Neuronal stem cell (in vitro differentiated cells): ENCODE measurements around the gene SIK2.

Experiments used
- DNase-seq: peaks from one replicate; pipeline ENCODE4 v3.0.0-alpha.2; 2013; ENCODE audit warnings: low spot score
- H2AFZ ChIP-seq: one replicate; pipeline ENCODE4 v1.6.1; 2013; ENCODE audit warnings: mild to moderate bottlenecking, low read length, inconsistent platforms
- H2AK5ac ChIP-seq: 2 replicates; pipeline ENCODE4 v1.6.1; 2013; ENCODE audit warnings: low read depth, mild to moderate bottlenecking, inconsistent platforms, low read length, moderate library complexity, mixed read lengths
- H2BK120ac ChIP-seq: 2 replicates; pipeline ENCODE4 v1.6.1; 2013; ENCODE audit warnings: low read depth, mild to moderate bottlenecking, inconsistent platforms, low read length, moderate library complexity, mixed read lengths
- H2BK12ac ChIP-seq: one replicate; pipeline ENCODE4 v1.6.1; 2013; ENCODE audit warnings: low read length, inconsistent platforms
- H2BK15ac ChIP-seq: 2 replicates; pipeline ENCODE4 v1.6.1; 2013; ENCODE audit warnings: mild to moderate bottlenecking, low read length, inconsistent platforms, mixed read lengths
- H2BK5ac ChIP-seq: one replicate; pipeline ENCODE4 v1.6.1; 2013; ENCODE audit warnings: inconsistent platforms, mild to moderate bottlenecking, low read length, moderate library complexity
- H3K14ac ChIP-seq: one replicate; pipeline ENCODE4 v1.6.1; 2013; ENCODE audit warnings: low read length, inconsistent platforms
- H3K18ac ChIP-seq: 2 replicates; pipeline ENCODE4 v1.6.1; 2013; ENCODE audit warnings: low read length, inconsistent platforms
- H3K23ac ChIP-seq: 2 replicates; pipeline ENCODE4 v1.6.1; 2013; ENCODE audit warnings: low read depth, mild to moderate bottlenecking, mixed read lengths, low read length, inconsistent platforms; ENCODE audit not compliant: poor library complexity
- H3K27ac ChIP-seq: replicated peaks from 3 replicates; pipeline ENCODE4 v1.5.1; 2013; ENCODE audit warnings: low read length, inconsistent platforms
- H3K27me3 ChIP-seq, 3 experiments: 2 replicates each; pipeline ENCODE4 v1.6.1; 2013; ENCODE audit warnings: low read length in 3 of 3, mild to moderate bottlenecking in 2 of 3, inconsistent platforms in 1 of 3, low read depth in 1 of 3, mixed read lengths in 1 of 3, moderate library complexity in 1 of 3; ENCODE audit not compliant: control insufficient read depth in 3 of 3, insufficient read depth in 3 of 3
- H3K36me3 ChIP-seq, 2 donors: replicated peaks in 1 of 2; 2 replicates each; pipeline ENCODE4 v1.6.1; 2013; ENCODE audit warnings: low read length in 2 of 2; ENCODE audit not compliant: control insufficient read depth in 2 of 2, insufficient read depth in 2 of 2
- H3K4ac ChIP-seq: 2 replicates; pipeline ENCODE4 v1.6.1; 2013; ENCODE audit warnings: inconsistent platforms, mild to moderate bottlenecking, low read length, moderate library complexity
- H3K4me1 ChIP-seq, 2 donors: 1 replicate in 1 of 2; 2 replicates in 1 of 2; pipeline ENCODE4 v1.6.1; 2013; ENCODE audit warnings: low read length in 2 of 2, low read depth in 1 of 2; ENCODE audit not compliant: control insufficient read depth in 2 of 2, insufficient read depth in 1 of 2
- H3K4me2 ChIP-seq: one replicate; pipeline ENCODE4 v1.6.1; 2013; ENCODE audit warnings: mild to moderate bottlenecking, low read length, inconsistent platforms; ENCODE audit not compliant: insufficient read depth, poor library complexity, severe bottlenecking
- H3K4me3 ChIP-seq, 2 donors: 2 replicates each; pipeline ENCODE4 v1.5.1; 2013; ENCODE audit warnings: low read length in 2 of 2, mild to moderate bottlenecking in 2 of 2, inconsistent platforms in 1 of 2, moderate library complexity in 1 of 2
- H3K79me1 ChIP-seq: one replicate; pipeline ENCODE4 v1.6.1; 2013; ENCODE audit warnings: low read depth, mild to moderate bottlenecking, inconsistent platforms, low read length, moderate library complexity
- H3K9ac ChIP-seq: one replicate; pipeline ENCODE4 v1.6.1; 2013; ENCODE audit warnings: mild to moderate bottlenecking, low read depth, low read length, inconsistent platforms; ENCODE audit not compliant: poor library complexity
- H3K9me3 ChIP-seq, 2 donors: replicated peaks in 1 of 2; 2 replicates each; pipeline versions ENCODE3 to v1.6.1; 2013; ENCODE audit warnings: low read length in 2 of 2, mild to moderate bottlenecking in 2 of 2, inconsistent platforms in 1 of 2, low read depth in 1 of 2, mixed read lengths in 1 of 2, moderate library complexity in 1 of 2; ENCODE audit not compliant: control insufficient read depth in 2 of 2, insufficient read depth in 1 of 2
- H4K8ac ChIP-seq: one replicate; pipeline ENCODE4 v1.6.1; 2013; ENCODE audit warnings: low read depth, mild to moderate bottlenecking, inconsistent platforms, low read length, moderate library complexity
- H4K91ac ChIP-seq: one replicate; pipeline ENCODE4 v1.6.1; 2013; ENCODE audit warnings: low read length, low read depth, mild to moderate bottlenecking, inconsistent platforms; ENCODE audit not compliant: poor library complexity
- WGBS, 2 donors: extraction: QIAGEN DNeasy Blood & Tissue Kit; methylation state at CpG; one replicate each; pipeline ENCODE4 v1.1.7; 2013; ENCODE audit warnings: missing lambda C conversion rate in 2 of 2, mixed read lengths in 1 of 2; ENCODE audit not compliant: insufficient read length in 2 of 2, insufficient replicate concordance in 1 of 2; ENCODE audit errors: extremely low coverage in 2 of 2; 5-methylcytosine and 5-hydroxymethylcytosine counted together

The SIK2 gene

DNA sequence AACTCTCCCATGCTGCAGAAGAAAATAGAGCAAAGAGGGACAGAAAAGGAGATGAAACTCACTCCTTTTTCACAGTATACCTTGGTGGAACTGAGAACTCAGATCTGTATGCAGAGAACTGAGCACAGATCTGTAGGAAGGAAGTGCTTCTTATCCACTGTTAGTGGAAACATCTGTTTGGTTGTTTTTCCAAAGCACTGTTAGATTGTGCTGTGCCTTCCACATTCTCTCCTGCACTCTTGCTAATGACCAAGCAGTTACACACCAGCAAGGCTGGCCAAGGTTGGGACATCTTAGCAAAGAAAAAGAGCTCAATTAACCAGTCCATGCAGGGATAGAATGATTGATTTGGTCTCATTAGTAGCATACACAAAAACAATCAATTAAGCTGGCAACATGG is 20.1 kb upstream of the SIK2 start:
- Histone ChIP-seq H2AK5ac (no peak overlapping the region), H2BK120ac (no peak overlapping the region), H3K27me3 (peaks cover 0 to 6% (median 0%) of the 10 kb centered on the region in 3 experiments), H3K4me3 (no peak overlapping the region), H4K8ac (no peak overlapping the region), H3K18ac (no peak overlapping the region), H4K91ac (no peak overlapping the region), H3K23ac (no peak overlapping the region), H3K4me2 (no peak overlapping the region), H3K4ac (no peak overlapping the region), H2BK15ac (no peak overlapping the region), H2AFZ (no peak overlapping the region), H3K9me3 (no peaks in the 10 kb centered on the region), H3K36me3 (no peaks in the 10 kb centered on the region), H3K27ac (no peak overlapping the region), H3K4me1 (no peaks in the 10 kb centered on the region), H3K14ac (no peak overlapping the region), H2BK12ac (no peak overlapping the region), H3K79me1 (no peaks in the 10 kb centered on the region), H3K9ac (no peak overlapping the region), H2BK5ac (no peak overlapping the region)
- DNase-seq = no peak

DNA sequence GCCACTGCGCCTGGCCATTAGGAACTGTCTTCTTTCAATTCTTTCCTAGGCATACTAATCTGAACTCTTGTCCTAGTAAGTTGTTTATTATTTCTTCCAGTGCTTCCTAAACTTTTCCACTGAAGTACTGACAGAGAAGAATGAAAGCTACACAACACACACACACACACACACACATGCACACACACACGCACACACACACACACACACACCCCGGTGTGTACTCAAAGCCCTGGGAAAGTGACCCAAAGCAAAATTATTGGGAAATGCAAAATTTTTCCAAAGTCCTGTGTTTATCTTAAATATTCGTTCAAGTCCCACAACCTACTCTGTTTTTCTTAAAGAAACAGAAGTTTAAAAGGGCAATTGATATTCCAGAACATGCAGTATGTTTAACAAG is 19.4 kb upstream of the SIK2 start:
- no peak overlapping the region for H3K4me2 ChIP-seq

DNA sequence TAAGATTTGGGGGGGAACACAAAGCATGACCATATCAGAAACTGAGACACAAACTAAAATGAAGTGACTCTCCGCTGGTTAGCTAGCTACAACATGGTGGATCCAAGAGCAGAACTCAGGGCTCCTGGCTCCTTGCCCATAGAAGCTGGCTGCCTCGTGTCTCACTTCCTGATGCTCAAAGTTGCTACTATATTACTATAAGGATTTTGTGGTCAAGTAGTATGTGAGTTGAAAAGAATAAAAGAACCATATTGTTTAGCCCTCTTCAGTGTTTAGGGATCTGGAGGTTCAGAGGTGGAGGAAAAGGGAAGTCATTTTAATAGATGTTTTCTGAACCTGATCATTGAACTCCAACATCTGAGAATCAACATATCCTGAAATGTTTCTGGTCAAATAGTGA is 16.9 kb upstream of the SIK2 start:
- Histone ChIP-seq H3K79me1 (no peaks in the 10 kb centered on the region), H3K14ac (no peak overlapping the region), H3K4me1 (no peaks in the 10 kb centered on the region), H3K18ac (no peak overlapping the region), H4K91ac (no peak overlapping the region), H3K36me3 (no peaks in the 10 kb centered on the region), H2BK5ac (no peak overlapping the region), H3K27ac (no peak overlapping the region), H2AK5ac (no peak overlapping the region), H2BK120ac (no peak overlapping the region), H3K9ac (no peak overlapping the region), H3K4me2 (no peak overlapping the region), H2BK15ac (no peak overlapping the region), H3K27me3 (peaks cover 0 to 5% (median 0%) of the 10 kb centered on the region in 3 experiments), H3K23ac (no peak overlapping the region), H3K4me3 (no peak overlapping the region), H3K9me3 (no peaks in the 10 kb centered on the region), H2BK12ac (no peak overlapping the region), H2AFZ (no peak overlapping the region), H3K4ac (no peak overlapping the region), H4K8ac (no peak overlapping the region)
- no CpG with 5 or more reads among the region's 2 CpGs for WGBS, 2 donors
- no peak for DNase-seq

More for the DNA sequence above, 19.4 kb upstream of the SIK2 start:
- Histone ChIP-seq H3K18ac (no peak overlapping the region), H3K14ac (no peak overlapping the region), H3K27ac (no peak overlapping the region), H3K27me3 (peaks cover 0 to 6% (median 0%) of the 10 kb centered on the region in 3 experiments), H3K9me3 (no peaks in the 10 kb centered on the region), H4K91ac (no peak overlapping the region), H3K79me1 (no peaks in the 10 kb centered on the region), H3K4me3 (no peak overlapping the region), H3K9ac (no peak overlapping the region), H2BK120ac (no peak overlapping the region), H2BK12ac (no peak overlapping the region), H2AFZ (no peak overlapping the region), H3K23ac (no peak overlapping the region), H4K8ac (no peak overlapping the region), H2BK5ac (no peak overlapping the region), H3K4ac (no peak overlapping the region), H3K36me3 (no peaks in the 10 kb centered on the region), H2AK5ac (no peak overlapping the region), H2BK15ac (no peak overlapping the region), H3K4me1 (no peaks in the 10 kb centered on the region)
- no CpG with 5 or more reads among the region's 4 CpGs for WGBS, 2 donors
- DNase-seq = no peak

DNA sequence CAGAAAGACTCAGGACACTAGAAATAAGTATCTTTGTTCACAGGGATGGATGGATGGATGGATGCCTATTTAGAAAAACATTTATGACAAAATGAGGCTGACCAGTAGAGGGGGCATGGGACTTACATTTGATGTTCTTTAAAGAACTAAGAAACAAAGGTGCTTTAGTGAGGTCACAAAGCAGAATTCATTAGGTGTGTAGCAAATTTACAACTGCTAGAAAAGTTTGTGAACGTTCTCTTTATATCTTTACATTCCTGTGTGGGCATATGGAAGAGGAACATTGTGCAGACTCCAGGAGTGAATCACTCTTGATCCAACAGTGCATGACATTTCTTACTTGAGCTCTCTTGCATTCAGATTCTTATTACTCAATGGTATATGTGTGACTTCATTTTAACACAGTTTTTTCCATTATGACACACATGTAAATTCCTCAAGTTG is 15.8 kb upstream of the SIK2 start:
- Histone ChIP-seq H4K91ac (no peak overlapping the region), H3K9ac (no peak overlapping the region), H3K4me3 (no peak overlapping the region), H3K79me1 (no peaks in the 10 kb centered on the region), H4K8ac (no peak overlapping the region), H3K27ac (no peak overlapping the region), H2AFZ (no peak overlapping the region), H3K14ac (no peak overlapping the region), H2BK15ac (no peak overlapping the region), H2AK5ac (no peak overlapping the region), H2BK5ac (no peak overlapping the region), H3K27me3 (peaks cover 0 to 9% (median 0%) of the 10 kb centered on the region in 3 experiments), H3K9me3 (no peaks in the 10 kb centered on the region), H2BK12ac (no peak overlapping the region), H3K23ac (no peak overlapping the region), H3K4me1 (no peaks in the 10 kb centered on the region), H3K4me2 (no peak overlapping the region), H3K18ac (no peak overlapping the region), H3K4ac (no peak overlapping the region), H3K36me3 (no peaks in the 10 kb centered on the region), H2BK120ac (no peak overlapping the region)
- DNase-seq = no peak
- WGBS, 2 donors = no CpG with 5 or more reads among the region's 1 CpG
